Endothelial cell of umbilical vein (primary cell): ENCODE data around the gene TKTL2.

Experiments used
- EZH2 ChIP-seq: IDR thresholded peaks from 2 replicates; pipeline ENCODE4 v1.6.1; 2012; ENCODE audit warnings: borderline replicate concordance, low read depth, mild to moderate bottlenecking, moderate library complexity, low read length, inconsistent platforms; ENCODE audit not compliant: severe bottlenecking
- JUN ChIP-seq: IDR thresholded peaks from 2 replicates; pipeline ENCODE4 v1.6.1; 2011; ENCODE audit warnings: borderline replicate concordance, low read depth; ENCODE audit not compliant: insufficient read length, insufficient read depth
- MYC ChIP-seq: IDR thresholded peaks from one replicate; pipeline ENCODE4 v1.6.1; 2011; ENCODE audit warnings: mild to moderate bottlenecking, low read depth, low read length
- POLR2A ChIP-seq: IDR thresholded peaks from 2 replicates; pipeline ENCODE4 v1.6.1; 2012; ENCODE audit warnings: low read depth, mild to moderate bottlenecking, control low read depth, low read length
- POLR2AphosphoS5 ChIP-seq: IDR thresholded peaks from 2 replicates; pipeline ENCODE4 v1.6.1; 2012; ENCODE audit warnings: low read depth, mild to moderate bottlenecking, control low read depth, low read length, moderate library complexity; ENCODE audit not compliant: insufficient read depth
- TF ChIP-seq, protein P1 (sequence below), 2 donors: IDR thresholded peaks; 1 replicate in 1 of 2; 2 replicates in 1 of 2; pipeline ENCODE4 v1.5.1; 2011; ENCODE audit warnings: low read length in 2 of 2, mild to moderate bottlenecking in 2 of 2, moderate library complexity in 2 of 2, control low read depth in 1 of 2, inconsistent platforms in 1 of 2, low read depth in 1 of 2; ENCODE audit not compliant: insufficient read depth in 1 of 2; ENCODE audit errors: extremely low read depth in 1 of 2
- TF ChIP-seq, protein P2 (sequence below): IDR thresholded peaks from 2 replicates; pipeline ENCODE4 v1.6.1; 2011; ENCODE audit not compliant: insufficient read depth, insufficient read length

DNA sequence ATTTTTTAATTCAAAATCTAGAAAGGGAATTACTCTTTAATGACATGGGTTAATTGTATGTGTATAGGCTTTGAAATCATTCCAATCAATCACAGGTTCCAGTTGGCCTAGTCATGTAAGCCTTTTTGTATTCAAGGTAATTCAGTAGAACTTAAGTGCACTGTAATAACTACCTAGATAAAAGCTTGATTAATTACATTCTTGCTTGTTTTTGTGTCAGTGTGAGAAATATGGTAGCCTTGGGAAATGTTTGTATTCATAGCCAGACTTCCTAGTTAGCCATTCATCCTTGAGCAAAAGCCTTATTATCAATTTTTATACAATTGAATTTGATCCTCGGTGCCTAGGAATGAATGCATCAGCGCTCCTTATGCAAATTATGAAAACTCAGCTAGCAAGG lies 33.5 kb downstream of the TKTL2 start:
- TF ChIP-seq, protein P1, sequence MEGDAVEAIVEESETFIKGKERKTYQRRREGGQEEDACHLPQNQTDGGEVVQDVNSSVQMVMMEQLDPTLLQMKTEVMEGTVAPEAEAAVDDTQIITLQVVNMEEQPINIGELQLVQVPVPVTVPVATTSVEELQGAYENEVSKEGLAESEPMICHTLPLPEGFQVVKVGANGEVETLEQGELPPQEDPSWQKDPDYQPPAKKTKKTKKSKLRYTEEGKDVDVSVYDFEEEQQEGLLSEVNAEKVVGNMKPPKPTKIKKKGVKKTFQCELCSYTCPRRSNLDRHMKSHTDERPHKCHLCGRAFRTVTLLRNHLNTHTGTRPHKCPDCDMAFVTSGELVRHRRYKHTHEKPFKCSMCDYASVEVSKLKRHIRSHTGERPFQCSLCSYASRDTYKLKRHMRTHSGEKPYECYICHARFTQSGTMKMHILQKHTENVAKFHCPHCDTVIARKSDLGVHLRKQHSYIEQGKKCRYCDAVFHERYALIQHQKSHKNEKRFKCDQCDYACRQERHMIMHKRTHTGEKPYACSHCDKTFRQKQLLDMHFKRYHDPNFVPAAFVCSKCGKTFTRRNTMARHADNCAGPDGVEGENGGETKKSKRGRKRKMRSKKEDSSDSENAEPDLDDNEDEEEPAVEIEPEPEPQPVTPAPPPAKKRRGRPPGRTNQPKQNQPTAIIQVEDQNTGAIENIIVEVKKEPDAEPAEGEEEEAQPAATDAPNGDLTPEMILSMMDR (IDR thresholded peaks at IDR 0.05; ENCODE audit: extremely low read depth in 1 of 2, insufficient read depth in 1 of 2, low read depth in 1 of 2, low read length in 2 of 2): no peak
- TF ChIP-seq POLR2A: no peak
- no peak for TF ChIP-seq POLR2AphosphoS5
- no peak for TF ChIP-seq EZH2
- no peak for TF ChIP-seq JUN
- TF ChIP-seq, protein P2, sequence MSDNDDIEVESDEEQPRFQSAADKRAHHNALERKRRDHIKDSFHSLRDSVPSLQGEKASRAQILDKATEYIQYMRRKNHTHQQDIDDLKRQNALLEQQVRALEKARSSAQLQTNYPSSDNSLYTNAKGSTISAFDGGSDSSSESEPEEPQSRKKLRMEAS: no peak
- TF ChIP-seq MYC: no peak
